GM18873 (cell line): ENCODE results near the gene COL1A2.

Source experiments
- ATAC-seq: cut with Tn5 transposase; IDR thresholded peaks from one replicate; pipeline ENCODE4 v1.9.1; 2021; ENCODE audit warnings: mild to moderate bottlenecking, moderate library complexity, moderate number of reproducible peaks; ENCODE audit not compliant: unreplicated experiment, low FRiP score

COL1A2 gene

DNA sequence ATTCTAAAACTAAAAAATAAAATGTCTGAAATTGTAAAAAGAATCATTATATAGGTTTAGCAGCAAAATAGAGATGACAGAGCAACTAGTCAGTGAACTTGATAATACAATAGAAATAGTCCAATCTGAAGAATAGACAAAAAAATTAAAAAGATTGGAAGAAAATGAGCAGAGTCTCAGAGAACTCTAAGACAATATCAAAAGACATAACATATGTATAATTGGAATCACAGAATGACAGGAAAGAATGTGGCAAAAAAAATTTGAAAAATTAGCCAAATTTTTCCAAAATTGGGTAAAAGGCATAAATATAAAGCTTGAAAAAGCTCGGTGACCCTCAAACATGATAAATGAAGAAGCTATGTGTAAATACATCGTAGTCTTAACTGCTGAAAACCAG lies 76.9 kb downstream of the COL1A2 start:
- ATAC-seq = no peak

- no peak for ATAC-seq
These were observed 77.9 kb downstream of the COL1A2 start for GRCh38 chr7:94472608-94473007.

- no peak for ATAC-seq
These were observed 81.7 kb downstream of the COL1A2 start for GRCh38 chr7:94476251-94476840.

DNA sequence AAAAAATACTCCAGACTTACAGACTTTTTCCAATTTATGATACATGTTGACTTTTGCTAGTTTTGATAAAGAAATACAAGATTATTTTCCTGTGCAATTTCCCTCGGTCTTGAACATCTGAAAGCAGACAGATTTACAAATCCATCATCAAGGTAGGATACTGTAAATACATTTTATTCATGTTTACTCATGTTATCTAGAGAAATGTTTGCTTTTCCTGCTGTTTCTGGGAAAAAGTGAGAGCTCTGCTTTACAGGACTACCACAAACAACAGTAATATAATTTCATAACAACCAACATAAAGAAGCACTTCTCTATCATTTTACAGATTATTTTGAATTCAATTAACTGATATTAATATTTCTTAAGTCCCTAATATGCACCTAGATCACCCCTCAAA lies 83.2 kb downstream of the COL1A2 start:
- ATAC-seq = no peak

- ATAC-seq = no peak
These were observed 84.0 kb downstream of the COL1A2 start for GRCh38 chr7:94478648-94479214.
